ENCODE results near the gene R3HDM2. TPM values are rescaled to one million over a fixed set of nuclear protein-coding genes. Genes with fewer than 3 reads are reported as not detected.

R3HDM2 gene
- total and polyA plus RNA-seq, 2 of the 13 experiments (the other 11 are each of a cell fraction or from before 2014, with no cell fraction given) = 11.1 to 23.5 TPM

GRCh38 chr12:57451233-57451778 lies 20.5 kb upstream of the R3HDM2 start (continued):
- TF ChIP-seq ZXDC (CRISPR knock-in tag; IDR thresholded peaks at IDR 0.05) (no peak), ARID4A (CRISPR knock-in tag; IDR thresholded peaks at IDR 0.05; ENCODE audit: borderline replicate concordance) (peak; percentile 84; the same call in 1 of the 2 replicates), ZNF629 (CRISPR knock-in tag; conservative IDR thresholded peaks at IDR 0.05) (no peak; the same call in 1 of the 2 replicates), ZNF496 (CRISPR knock-in tag; IDR thresholded peaks at IDR 0.05; ENCODE audit: insufficient replicate concordance) (no peak), MBNL3 (CRISPR knock-in tag; conservative IDR thresholded peaks at IDR 0.05) (no peak), ZNF724P (CRISPR knock-in tag; IDR thresholded peaks at IDR 0.05; ENCODE audit: borderline replicate concordance) (no peak), ZNF101 (CRISPR knock-in tag; IDR thresholded peaks at IDR 0.05; ENCODE audit: borderline replicate concordance, low read depth) (peak; percentile 73; the same call in 1 of the 2 replicates), NRL (CRISPR knock-in tag; IDR thresholded peaks at IDR 0.05; ENCODE audit: borderline replicate concordance) (peak; percentile 52; the same call in 1 of the 2 replicates), ZNF547 (CRISPR knock-in tag; IDR thresholded peaks at IDR 0.05) (peak; percentile 52; the same call in 1 of the 2 replicates), MTF1 (CRISPR knock-in tag; IDR thresholded peaks at IDR 0.05) (no peak), ZNF670 (CRISPR knock-in tag; IDR thresholded peaks at IDR 0.05; ENCODE audit: borderline replicate concordance) (peak; percentile 82; the same call in 1 of the 2 replicates), YY1 (IDR thresholded peaks at IDR 0.05; ENCODE audit: insufficient read depth, insufficient replicate concordance, low read depth, low read length) (peak; percentile 50), POLR2A (IDR thresholded peaks at IDR 0.05; ENCODE audit: insufficient read depth in 1 of 2, low read depth in 2 of 2, low read length in 2 of 2) (peak in 1 of 2 experiments; percentile 52; a peak in 1 of 4 replicates), XBP1 (CRISPR knock-in tag; IDR thresholded peaks at IDR 0.05) (no peak), MLX (CRISPR knock-in tag; IDR thresholded peaks at IDR 0.05) (peak; percentile 97), ZNF644 (CRISPR knock-in tag; IDR thresholded peaks at IDR 0.05; ENCODE audit: low read depth) (peak; percentile 90), ZBTB1 (CRISPR knock-in tag; IDR thresholded peaks at IDR 0.05; ENCODE audit: borderline replicate concordance) (no peak), ZHX1 (CRISPR knock-in tag; IDR thresholded peaks at IDR 0.05; ENCODE audit: low read depth) (peak; percentile 86), PCBP2 (optimal IDR thresholded peaks at IDR 0.05; ENCODE audit: low read depth, low read length, poor library complexity, severe bottlenecking) (no peak), STAT5B (CRISPR knock-in tag; IDR thresholded peaks at IDR 0.05) (peak; percentile 93)
